GM21737 (cell line): ENCODE results near the gene CPEB4.

Source experiments
- ATAC-seq: cut with Tn5 transposase; IDR thresholded peaks from one replicate; pipeline ENCODE4 v1.9.1; 2021; ENCODE audit warnings: mild to moderate bottlenecking, moderate library complexity; ENCODE audit not compliant: unreplicated experiment

The CPEB4 gene

GRCh38 chr5:173887610-173888472 lies at the start of gene CPEB4:
Gene CPEB4 (plus strand): TSS chr5:173888349. CDS start chr5:173889734, 1,385 bp downstream.
- ATAC-seq = peak; percentile 89

DNA sequence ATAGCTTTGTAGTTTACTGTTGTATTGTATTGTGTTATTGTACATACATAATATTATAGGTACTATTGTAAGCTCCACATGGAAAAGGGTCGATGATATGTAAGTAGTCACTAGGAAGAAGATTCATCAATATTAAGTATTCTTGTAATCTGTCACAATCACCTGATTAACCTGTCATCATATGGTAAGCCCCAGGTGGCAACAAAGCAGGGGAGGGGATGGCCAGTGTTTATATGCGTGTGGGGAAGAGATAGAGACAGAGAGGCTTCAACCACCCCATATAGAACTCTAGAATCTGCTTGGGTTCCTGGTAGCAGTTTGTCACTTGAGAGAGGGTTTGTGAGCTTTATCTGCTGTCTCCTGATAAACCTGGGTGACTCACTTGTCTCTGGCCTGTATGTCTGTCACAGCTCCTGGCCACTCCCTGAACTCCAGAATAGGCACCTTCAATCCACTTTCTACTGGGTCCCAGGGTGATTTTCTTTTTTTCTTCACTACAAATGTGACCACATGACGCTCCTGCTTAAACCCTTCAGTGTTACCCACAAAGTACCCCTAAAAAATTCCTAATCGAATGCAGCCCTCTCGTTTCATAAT lies 48.9 kb upstream of the CPEB4 start:
- no peak for ATAC-seq

DNA sequence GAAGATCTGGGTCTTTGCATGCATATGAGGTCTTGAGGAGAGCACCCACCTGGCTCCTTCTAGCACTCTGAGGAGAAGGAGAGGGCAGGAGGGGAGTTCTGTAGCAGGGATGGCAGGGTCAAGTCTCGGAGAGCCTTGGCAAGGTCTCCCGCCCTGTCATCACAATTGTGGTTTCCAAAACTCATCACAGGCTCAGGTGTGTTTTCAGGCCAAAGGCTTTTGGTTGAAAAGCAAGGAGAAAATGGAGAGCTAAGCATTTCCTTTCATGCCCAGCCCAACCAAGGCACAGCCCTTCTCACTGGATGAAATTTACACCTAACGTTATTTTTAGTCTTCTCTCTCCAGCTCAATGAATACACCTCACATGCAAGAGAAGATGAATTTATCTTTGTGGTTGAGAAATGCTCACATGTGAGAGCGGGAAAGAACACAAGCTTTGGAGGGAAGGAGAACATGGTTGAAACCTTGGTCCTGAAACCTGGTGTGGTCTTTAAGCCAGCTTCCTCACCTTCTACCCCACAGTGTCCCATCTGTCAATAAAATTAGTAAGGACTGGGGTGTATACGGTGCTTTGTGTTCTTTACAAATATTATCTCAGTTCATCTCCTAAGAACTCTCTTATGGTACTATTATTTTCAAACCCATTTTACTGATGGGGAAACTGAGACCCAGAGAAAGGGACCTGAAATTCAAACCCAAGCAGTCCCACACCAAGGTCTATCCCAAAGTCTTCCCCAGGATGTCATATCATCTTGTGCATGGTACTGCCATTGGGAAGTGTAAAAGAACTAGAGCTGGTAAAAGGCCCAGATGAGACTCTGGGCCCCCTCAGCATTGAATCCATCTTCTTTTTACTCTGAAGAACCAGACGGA lies 47.8 kb upstream of the CPEB4 start:
- no peak for ATAC-seq

DNA sequence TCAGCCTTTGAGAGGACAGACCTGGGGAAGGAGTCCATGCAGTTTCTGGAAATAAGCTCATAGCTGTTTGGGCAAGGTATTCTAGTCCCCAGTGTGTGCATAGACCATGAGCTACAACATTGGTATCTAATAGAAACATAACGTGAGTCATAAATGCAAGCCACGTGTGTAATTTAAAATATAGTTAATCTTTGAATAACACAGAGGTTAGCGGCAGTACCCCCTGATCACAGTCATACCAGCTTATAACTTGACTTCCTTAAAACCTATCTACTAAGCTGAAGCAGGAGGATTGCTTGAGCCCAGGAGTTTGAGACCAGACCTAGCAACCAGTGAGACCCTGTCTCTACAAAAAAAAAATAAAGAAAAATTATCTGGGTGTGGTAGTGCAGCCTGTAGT lies 46.4 kb upstream of the CPEB4 start:
- ATAC-seq = no peak

- ATAC-seq = no peak
Observed at GRCh38 chr5:173843794-173844193, 44.4 kb upstream of the CPEB4 start.

DNA sequence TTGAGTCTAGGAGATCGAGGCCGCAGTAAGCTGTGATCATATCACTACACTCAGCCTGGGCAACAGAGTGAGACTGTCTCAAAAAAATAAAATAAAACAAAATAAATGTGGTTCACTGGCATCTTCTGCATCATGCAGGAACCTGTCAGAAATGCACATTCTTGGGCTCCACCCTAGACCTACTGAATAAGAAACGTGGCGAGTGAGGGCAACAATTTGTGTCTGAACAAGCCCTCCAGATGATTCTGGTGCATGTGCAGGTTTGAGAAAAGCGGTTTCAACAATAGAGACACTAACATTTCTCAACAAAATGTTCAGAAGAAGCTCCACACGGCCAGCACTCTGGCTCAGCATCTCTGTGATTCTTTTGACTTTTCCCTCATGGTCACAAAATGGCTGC lies 42.8 kb upstream of the CPEB4 start:
- ATAC-seq = no peak

- no peak for ATAC-seq
Observed at GRCh38 chr5:173846929-173847501, 41.1 kb upstream of the CPEB4 start.

GRCh38 chr5:173848986-173849596 lies 39.1 kb upstream of the CPEB4 start:
- ATAC-seq = no peak

DNA sequence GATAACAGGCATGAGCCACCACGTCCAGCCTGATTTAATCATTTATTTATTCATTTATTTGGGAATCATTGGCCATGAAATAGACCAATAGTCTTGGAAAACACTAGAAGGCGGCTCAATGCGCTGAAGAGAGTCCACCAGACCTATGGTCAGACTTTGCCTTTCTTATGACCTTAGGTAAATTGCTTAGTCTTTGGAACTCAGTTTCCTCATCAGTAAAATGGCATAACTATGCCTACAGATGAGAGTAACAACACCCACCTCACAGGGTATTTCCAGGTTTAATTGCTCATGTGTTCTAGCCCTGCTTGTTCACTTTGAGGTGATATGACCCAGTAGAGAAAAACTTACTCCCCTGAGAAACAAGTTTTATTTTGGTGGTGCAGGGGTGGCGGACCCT lies 38.2 kb upstream of the CPEB4 start:
- no peak for ATAC-seq

- no peak for ATAC-seq
Observed at GRCh38 chr5:173850659-173851058, 37.5 kb upstream of the CPEB4 start.

DNA sequence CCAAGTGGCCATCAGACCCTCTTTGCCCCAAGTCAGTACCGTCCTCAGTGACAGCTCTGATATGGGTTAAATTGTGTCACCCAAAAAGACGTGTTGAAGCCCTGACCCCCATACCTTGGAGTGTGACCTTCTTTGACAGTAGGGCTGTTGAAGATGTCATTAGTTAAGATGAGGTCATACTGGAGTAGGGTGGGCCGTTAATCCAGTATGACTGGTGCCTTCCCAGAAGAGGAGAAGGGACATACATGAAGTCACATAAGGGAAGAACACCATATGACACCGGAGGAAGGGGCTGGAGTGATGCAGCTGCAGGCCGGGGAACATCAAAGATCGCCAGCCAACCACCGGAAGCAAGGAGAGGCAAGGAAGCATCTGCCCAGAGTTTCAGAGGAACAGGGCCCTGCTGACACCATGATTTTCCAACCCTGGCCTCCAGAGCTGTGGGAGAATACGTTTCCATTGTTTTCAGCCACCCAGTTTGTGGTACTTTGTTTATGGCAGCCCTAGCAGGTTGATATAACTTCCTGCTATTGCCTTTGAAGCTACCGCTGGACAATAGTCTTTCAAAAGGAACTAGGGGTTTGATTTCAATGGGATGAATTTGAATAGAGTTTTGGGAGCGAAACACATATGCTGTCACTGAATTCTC lies 36.4 kb upstream of the CPEB4 start:
- ATAC-seq = no peak

DNA sequence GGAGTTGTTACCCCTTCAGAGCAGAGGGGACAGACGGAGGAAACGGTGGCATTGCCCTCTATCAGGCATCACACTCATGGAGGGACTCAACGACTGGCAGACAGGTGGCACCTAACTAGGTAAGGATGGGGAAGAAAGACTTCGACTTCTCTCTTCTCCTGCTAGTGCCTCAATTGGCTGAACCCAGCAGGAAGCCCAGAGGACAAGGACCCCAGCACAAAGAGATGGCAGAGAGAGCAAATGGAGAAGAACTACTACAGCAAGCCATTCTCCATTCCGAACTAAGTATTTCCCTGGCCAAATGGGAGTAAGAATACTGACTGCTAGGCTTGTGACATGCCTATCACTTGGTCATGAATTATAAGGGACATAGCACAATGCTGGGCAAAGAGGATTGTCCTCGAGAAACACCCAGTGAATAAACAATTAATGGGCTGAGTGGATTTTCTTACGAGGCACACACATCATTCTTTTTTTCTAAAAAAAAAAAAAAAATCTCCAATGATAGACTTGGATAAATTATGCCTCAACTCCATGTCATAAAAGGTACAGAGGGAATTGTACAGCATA lies 35.3 kb upstream of the CPEB4 start:
- ATAC-seq = no peak

DNA sequence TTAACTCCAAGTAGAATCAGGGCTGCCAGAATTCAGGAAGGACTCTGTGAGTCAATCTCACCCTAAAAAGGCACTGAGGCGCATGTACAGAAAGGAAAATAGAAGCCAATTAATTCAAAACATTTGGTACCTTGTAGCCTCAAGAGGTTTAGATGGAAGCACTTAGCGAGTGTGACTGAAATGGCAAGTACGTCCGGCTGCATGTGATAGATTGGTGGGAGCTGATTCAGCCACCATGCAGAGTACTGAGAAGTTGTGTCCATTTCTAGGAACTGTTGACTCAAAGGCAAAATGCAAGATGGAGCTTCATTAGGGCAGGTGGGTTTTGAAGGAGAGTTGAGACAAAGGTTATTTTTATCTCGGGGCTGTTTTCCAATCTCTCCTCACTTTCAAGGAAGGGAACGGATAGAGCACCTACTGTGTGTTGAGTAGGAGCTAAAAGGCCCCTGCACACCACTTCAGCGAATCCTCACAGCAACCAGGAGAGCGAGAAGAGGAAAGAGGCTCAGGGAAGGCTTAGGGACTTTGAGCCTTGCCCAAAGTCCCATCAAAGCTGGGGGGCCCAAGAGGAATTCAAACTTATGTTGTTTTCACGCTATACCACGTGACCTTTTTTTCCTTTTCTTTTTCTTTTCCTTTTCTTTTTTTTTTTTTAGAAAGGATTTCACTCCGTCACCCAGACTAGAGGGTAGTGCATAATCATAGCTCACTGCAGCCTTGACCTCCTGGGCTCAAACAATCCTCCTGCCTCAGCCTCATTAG lies 34.6 kb upstream of the CPEB4 start:
- ATAC-seq = no peak

DNA sequence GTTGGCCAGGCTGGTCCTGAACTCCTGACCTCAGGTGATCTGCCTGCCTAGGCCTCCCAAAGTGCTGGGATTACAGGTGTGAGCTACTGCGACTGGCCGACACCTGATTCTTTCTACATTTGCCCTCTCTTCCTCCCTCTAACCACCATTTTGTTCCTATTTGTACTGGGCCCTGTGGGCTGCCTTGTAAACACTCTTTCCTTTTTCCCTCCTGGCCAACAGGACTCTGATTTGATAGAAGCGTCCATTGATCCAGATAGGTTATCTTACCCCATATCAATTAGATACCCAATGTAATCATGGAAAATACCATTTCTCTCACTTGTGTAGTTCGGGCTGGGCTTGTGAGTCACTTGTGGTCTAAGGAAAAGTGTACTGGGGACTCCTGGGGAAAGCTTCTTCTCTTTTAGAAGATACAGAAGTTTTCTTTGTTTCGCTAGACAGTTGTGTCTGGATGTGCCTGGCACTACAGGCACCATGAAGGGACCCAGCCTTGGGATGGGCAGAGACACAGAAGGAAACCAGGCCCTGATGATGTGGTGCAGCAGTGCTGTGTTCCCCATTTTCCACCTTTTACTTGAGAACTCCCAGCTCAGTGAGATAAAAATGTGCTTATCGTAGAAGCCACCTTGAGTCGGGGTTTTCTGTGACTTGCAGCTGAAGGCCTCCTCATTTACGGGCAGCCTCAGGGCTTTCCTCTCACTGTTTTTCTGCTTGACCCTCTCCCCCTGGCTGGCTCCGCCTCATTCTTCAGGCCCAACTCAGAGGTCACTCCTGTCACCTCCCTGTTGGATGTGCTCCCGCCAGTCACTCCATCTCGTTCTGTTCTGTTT lies 32.8 kb upstream of the CPEB4 start:
- ATAC-seq = no peak

DNA sequence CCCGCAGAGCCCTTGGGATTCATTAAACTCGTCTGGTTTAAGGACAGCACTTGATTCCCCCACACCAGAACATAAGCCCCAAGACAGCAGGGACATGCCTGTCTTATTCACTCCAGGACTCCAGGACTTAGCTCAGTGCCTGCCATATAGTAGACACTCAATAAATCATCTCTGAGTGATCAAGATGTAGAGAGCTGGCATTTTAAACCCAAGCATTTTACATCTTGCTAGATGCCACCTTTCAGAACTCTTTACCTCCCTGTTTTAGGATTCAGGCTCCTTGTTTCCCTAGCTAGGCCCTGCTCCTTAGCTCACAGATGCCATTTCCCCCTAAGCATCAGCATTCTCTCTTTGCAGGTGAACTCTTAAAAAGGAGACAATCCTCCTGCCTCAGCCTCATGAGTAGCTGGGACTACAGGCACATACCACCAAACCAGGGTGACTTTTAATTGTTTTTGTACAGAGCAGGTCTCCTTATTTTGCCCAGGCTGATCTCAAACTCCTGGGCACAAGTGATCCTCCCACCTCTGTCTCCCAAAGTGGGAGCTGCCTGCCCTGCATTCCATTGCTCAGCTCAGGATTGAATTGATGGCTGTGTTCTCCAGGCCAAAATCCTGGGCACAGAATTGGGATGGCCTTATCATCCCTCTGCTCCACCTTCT lies 32.0 kb upstream of the CPEB4 start:
- ATAC-seq = no peak

- ATAC-seq = no peak
Observed at GRCh38 chr5:173857234-173857633, 30.9 kb upstream of the CPEB4 start.

DNA sequence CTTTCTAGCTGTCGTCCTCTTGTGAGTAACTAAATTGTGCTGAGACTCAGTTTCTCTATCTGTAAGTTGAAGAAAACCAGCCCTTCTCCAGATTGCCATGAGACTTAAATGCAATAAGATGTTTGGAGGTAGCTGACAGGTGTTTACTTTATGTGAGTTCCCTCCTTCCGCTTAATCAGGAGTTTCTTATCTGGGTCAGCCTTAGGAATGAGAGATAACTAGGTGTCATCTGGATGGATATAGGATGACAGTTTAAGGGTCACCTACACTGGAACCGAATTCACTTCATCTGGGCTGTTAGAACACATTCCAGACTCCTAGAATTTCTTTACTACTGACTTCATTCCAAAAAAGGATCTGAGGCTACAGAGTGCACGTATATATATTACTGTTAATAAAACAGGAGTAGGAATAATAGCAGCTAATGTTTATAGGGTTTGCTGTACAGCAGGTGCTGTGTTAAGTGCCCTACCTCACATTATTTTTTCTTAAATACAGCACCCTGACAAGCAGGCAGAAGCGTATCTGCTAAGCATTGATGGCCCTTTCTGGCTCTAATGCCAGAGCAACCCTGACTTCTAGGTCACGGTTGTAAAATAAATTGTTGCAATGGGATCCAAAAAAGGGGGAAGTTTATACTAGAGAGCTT lies 30.0 kb upstream of the CPEB4 start:
- ATAC-seq = no peak
